Loucy (cell line): ENCODE measurements around the gene ABCB11.

Experiments
- CTCF ChIP-seq: fragments of 200-600 bp; sonication (generic); conservative IDR thresholded peaks from 2 replicates; pipeline ENCODE4 v1.5.1; 2014; ENCODE audit warnings: mild to moderate bottlenecking, antibody characterized with exemption, low read length
- EZH2phosphoT487 ChIP-seq: fragments of 200-600 bp; IDR thresholded peaks from 2 replicates; pipeline ENCODE4 v1.6.1; 2018; ENCODE audit warnings: antibody characterized with exemption, mild to moderate bottlenecking, moderate library complexity, borderline replicate concordance

- TF ChIP-seq CTCF (no peak), EZH2phosphoT487 (no peak)
Observed at GRCh38 chr2:169042856-169043255, 11.7 kb upstream of the ABCB11 start.
